Mucosa of rectum (tissue), 2 donors: ENCODE results near the gene HIC1.

ENCODE experiments used
- H3K27ac ChIP-seq, 2 donors: one replicate each; pipeline ENCODE4 v1.7.0; 2013; ENCODE audit warnings: inconsistent platforms in 2 of 2, low read depth in 2 of 2, low read length in 2 of 2
- H3K27me3 ChIP-seq, 2 donors: one replicate each; pipeline ENCODE4 v1.7.0; 2013; ENCODE audit warnings: low read length in 2 of 2; ENCODE audit not compliant: control insufficient read depth in 2 of 2, insufficient read depth in 2 of 2
- H3K36me3 ChIP-seq, 2 donors: one replicate each; pipeline ENCODE4 v1.7.0; 2013; ENCODE audit warnings: low read length in 2 of 2; ENCODE audit not compliant: control insufficient read depth in 2 of 2, insufficient read depth in 2 of 2
- H3K4me1 ChIP-seq, 2 donors: one replicate each; pipeline ENCODE4 v1.7.0; 2013; ENCODE audit warnings: low read length in 2 of 2, mild to moderate bottlenecking in 1 of 2; ENCODE audit not compliant: control insufficient read depth in 2 of 2, insufficient read depth in 2 of 2
- H3K4me3 ChIP-seq, 2 donors: one replicate each; pipeline ENCODE4 v1.7.0; 2013; ENCODE audit warnings: low read length in 2 of 2
- H3K9ac ChIP-seq, 2 donors: one replicate each; pipeline ENCODE4 v1.7.0; 2013; ENCODE audit warnings: low read length in 2 of 2, low read depth in 1 of 2, mild to moderate bottlenecking in 1 of 2
- H3K9me3 ChIP-seq, 2 donors: one replicate each; pipeline ENCODE4 v1.7.0; 2013; ENCODE audit warnings: low read length in 2 of 2; ENCODE audit not compliant: control insufficient read depth in 2 of 2
- donor health status: healthy.
- donor health status: Normal muscosa, but diverticular disease.

HIC1 gene

DNA sequence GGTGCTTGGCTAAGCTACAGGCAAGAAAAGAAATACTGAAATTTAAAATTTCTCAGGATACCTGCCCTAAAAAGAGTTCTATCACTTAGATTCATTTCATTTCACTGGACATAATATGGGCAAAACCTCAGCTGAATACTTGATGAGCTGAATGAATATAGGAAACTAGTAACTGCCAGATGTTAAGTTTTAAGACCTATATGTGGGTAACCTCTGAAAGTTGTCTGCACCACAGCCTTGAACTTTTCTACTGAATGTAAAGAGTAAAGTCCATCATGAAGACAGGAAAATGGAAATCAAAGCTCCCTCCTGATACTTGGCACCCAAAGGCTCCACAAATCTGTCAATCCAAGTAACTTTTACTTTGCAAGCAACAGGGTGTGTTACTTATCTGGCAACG is 50.8 kb downstream of the HIC1 start:
- Histone ChIP-seq H3K4me1 (peaks cover 11 to 17% of the 10 kb centered on the region in 2 donors), H3K9me3 (no peaks in the 10 kb centered on the region), H3K9ac (no peak overlapping the region), H3K27me3 (no peaks in the 10 kb centered on the region), H3K36me3 (no peaks in the 10 kb centered on the region), H3K27ac (no peak overlapping the region), H3K4me3 (no peak overlapping the region)

DNA sequence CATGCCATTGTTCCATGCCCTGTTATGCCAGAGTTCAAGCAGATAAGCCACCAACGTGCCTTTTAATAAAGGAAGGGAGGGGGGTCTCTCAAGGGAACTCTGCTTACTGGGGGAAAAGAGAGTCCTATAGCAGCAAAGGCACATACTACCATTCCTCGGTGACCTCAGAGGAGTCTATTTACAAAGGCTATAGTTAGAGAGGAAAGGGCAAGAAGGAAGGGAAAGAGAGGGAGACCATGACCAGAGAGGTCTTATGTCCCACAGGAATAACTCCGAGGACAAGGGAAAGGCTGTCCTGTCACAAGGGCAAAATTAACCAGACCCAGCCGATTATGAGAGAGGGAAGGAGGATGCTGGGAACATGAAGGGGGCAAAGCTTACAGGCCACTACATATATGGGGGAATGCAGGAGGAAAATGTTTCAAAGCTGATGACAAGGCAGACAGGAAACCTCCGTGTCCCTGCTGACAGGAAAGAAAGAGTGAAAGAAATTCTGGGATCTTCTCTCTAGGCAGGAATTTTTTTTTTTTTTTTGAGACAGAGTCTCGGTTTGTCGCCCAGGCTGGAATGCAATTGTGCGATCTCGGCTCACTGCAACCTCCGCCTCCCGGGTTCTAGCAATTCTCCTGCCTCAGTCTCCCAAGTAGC is 51.5 kb downstream of the HIC1 start:
- peaks cover 8 to 13% of the 10 kb centered on the region in 2 donors for H3K4me1 ChIP-seq
- H3K27ac ChIP-seq: peak overlapping the region in 1 of 2 donors; percentile 4
- H3K9ac ChIP-seq: no peak overlapping the region

DNA sequence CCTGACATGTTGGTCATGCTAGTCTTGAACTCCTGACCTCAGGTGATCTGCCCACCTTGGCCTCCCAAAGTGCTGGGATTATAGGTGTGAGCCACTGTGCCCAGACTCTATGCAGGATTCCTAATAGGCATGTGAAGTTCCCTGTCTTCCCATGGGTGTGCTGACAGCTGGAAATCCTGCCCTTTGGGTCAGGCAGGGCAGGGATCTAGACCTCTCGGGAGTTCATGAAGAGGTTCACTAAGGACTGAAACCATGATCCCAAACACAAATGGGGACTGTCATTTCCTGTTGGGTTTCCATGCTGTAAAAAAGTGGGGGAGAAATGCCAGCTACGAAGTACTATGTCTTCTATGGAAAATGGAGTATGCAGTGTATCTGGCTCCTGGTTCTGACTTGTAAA is 52.1 kb downstream of the HIC1 start:
- no peaks in the 10 kb centered on the region for H3K36me3 ChIP-seq
- H3K9ac ChIP-seq: no peak overlapping the region
- peaks cover 3 to 7% of the 10 kb centered on the region in 2 donors for H3K4me1 ChIP-seq
- no peaks in the 10 kb centered on the region for H3K9me3 ChIP-seq
- H3K27ac ChIP-seq: no peak overlapping the region
- H3K4me3 ChIP-seq: no peak overlapping the region
- H3K27me3 ChIP-seq: no peaks in the 10 kb centered on the region

More for the DNA sequence above, 51.5 kb downstream of the HIC1 start:
- Histone ChIP-seq H3K4me3 (no peak overlapping the region), H3K9me3 (no peaks in the 10 kb centered on the region), H3K36me3 (no peaks in the 10 kb centered on the region), H3K27me3 (no peaks in the 10 kb centered on the region)

DNA sequence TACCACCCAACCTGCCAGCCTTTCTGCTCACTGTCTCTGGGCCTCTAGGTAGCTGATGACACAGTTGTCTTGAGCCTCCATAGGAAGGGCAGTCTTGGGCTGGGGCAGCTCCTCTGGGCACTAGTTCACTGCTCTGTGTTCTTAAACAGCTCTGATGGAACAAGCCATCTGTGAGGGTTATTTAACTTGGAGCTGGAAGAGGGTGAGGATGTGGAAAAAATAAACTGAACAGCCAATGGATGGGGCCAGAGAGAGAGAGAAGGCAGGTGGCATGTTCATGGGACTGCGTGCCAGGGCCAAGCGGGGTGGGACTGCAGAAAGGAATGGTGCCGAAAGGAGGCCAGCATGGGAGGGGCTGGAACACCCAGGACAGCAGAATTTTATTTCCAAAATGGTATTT is 52.6 kb downstream of the HIC1 start:
- H3K9me3 ChIP-seq: no peaks in the 10 kb centered on the region
- no peak overlapping the region for H3K4me3 ChIP-seq
- H3K4me1 ChIP-seq: peaks cover 3 to 7% of the 10 kb centered on the region in 2 donors
- no peaks in the 10 kb centered on the region for H3K36me3 ChIP-seq
- no peak overlapping the region for H3K27ac ChIP-seq
- H3K9ac ChIP-seq: no peak overlapping the region
- H3K27me3 ChIP-seq: no peaks in the 10 kb centered on the region

DNA sequence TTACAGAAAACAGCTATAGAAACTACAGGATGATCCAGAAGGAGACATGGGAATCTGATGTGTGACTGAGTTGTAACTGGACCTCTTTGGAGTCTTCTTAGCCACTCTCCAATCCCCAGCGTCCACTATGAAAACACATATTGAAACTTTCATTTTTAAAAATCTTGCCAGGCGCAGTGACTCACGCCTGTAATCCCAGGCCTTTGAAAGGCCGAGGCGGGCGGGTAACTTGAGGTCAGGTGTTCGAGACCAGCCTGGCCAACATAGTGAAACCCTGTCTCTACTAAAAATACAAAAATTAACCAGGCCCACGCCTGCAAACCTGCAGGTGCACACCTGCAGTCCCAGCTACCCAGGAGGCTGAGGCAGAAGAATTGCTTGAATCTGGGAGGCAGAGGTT is 53.3 kb downstream of the HIC1 start:
- H3K4me3 ChIP-seq: no peak overlapping the region
- H3K9ac ChIP-seq: no peak overlapping the region
- H3K36me3 ChIP-seq: no peaks in the 10 kb centered on the region
- no peaks in the 10 kb centered on the region for H3K9me3 ChIP-seq
- H3K27ac ChIP-seq: no peak overlapping the region
- H3K4me1 ChIP-seq: peaks cover 3 to 7% of the 10 kb centered on the region in 2 donors
- H3K27me3 ChIP-seq: no peaks in the 10 kb centered on the region

DNA sequence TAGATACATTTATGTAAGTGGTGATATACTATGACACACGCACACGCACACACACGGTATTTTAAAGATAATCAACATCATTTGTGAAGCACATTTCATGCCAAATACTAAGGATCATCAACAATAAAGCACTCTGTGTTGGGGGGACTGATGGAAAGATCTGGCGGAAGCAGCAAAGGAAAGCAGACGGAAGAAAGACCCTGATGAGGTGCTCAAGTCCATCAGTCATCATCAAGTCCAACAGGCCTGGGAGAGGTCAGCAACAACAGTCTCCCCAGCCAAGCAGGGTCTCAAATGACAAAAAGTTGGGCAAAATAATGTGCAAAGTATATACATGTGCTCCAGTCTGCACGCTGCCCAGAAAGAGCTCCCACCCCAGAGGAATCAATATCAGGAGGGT is 55.5 kb downstream of the HIC1 start:
- no peaks in the 10 kb centered on the region for H3K27me3 ChIP-seq
- no peak overlapping the region for H3K9ac ChIP-seq
- H3K9me3 ChIP-seq: no peaks in the 10 kb centered on the region
- no peak overlapping the region for H3K4me3 ChIP-seq
- peaks cover 3 to 7% of the 10 kb centered on the region in 2 donors for H3K4me1 ChIP-seq
- no peaks in the 10 kb centered on the region for H3K36me3 ChIP-seq
- H3K27ac ChIP-seq: no peak overlapping the region

DNA sequence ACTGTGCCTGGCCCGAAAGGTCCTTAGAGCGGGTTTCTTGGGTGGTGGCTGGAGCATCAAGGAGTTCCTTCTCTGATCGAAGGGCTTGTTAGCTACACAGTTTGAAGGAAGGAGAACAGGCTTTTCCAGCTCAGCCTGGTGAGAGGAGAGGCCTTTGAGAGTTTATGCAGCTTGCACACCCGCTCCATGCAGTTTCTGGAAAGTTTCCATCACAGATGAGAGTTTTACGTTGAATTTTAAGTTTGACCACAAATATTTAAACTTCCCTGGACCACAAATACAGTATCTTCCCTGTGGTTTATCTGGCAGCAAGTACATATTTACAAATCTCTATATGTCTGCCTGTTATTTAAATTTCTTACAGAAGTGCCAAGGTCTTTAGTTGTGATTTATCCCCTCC is 56.8 kb downstream of the HIC1 start:
- H3K27ac ChIP-seq: no peak overlapping the region
- no peaks in the 10 kb centered on the region for H3K36me3 ChIP-seq

More for the DNA sequence above, 56.8 kb downstream of the HIC1 start:
- Histone ChIP-seq H3K9ac (no peak overlapping the region), H3K27me3 (no peaks in the 10 kb centered on the region), H3K4me1 (peaks cover 0 to 3% of the 10 kb centered on the region in 2 donors), H3K9me3 (no peaks in the 10 kb centered on the region), H3K4me3 (no peak overlapping the region)
